Activated CD8-positive, alpha-beta memory T cell treated with anti-CD3 and anti-CD28 coated beads, Interleukin-2, amount 50 U/mL, for 24 hours (primary cell): Measurements from ENCODE around the gene NPIPA1.
"Not testable (repeated sequence)": the region's sequence is repeated elsewhere in the genome, so short reads cannot be mapped to it uniquely, and the experiment has no call there.

Source experiments
- DNase-seq: peaks from one replicate; pipeline ENCODE4 v3.0.0-alpha.2; 2020; ENCODE audit errors: extremely low read depth

Gene NPIPA1

GRCh38 chr16:14976971-14977736, 39.9 kb downstream of the NPIPA1 start:
- DNase-seq = not testable (repeated sequence)

DNA sequence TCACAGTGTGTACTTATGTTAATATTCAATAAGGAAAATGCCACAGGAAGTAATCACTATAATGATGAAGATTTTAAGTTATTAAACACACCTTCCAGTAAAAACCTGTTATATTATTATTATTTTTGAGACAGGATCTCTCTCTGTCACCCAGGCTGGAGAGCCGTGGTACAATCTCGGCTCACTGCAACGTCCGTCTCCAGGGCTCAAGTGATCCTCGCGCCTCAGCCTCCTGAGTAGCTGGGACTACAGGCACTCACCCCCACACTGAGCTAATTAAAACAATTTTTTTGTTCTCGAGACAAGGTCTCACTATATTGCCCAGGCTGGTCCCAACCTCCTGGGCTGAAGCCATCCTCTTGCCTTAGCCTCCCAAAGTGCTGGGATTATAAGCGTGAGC, 41.0 kb downstream of the NPIPA1 start:
- DNase-seq = not testable (repeated sequence)

DNA sequence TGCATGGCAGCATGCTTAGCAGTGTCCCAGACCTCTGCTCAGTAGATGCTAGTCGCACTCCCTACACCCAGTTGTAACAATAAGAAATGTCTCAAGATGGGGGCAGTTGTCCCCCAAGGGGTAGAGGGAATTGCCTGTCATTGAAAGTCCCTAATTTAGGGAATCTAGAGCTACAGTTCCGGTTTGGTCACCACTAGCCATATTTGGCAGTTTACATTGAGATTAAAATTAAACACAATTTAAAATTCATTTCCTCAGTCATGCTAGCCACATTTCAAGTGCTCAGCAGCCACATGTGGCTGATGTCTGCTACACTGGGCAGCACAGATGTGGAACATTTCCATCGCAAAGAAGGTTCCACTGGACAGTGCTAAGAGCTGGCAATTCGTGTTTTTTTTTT, 41.7 kb downstream of the NPIPA1 start:
- DNase-seq = not testable (repeated sequence)

- not testable (repeated sequence) for DNase-seq
These were observed 44.0 kb downstream of the NPIPA1 start for GRCh38 chr16:14981234-14981633.

DNA sequence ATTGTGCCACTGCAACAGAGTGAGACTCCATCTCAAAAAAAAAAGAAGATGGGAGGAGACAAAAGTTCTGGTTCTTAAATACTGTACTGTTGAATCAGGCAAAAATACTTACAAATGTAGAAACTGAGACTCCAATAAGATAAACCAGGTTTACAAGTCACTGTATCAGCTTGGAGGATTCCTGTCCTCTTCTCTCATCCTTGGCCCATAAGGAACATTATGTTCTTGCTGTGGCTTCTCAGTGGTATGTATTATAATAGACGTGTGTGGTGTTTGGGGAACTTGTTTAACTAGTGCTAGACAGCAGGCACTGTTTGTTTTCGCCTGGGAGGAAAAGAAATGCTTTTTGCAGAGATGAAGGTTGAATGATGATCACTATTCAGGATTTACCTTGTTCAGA, 45.3 kb downstream of the NPIPA1 start:
- not testable (repeated sequence) for DNase-seq

GRCh38 chr16:14988092-14988491, 50.8 kb downstream of the NPIPA1 start:
- not testable (repeated sequence) for DNase-seq

DNA sequence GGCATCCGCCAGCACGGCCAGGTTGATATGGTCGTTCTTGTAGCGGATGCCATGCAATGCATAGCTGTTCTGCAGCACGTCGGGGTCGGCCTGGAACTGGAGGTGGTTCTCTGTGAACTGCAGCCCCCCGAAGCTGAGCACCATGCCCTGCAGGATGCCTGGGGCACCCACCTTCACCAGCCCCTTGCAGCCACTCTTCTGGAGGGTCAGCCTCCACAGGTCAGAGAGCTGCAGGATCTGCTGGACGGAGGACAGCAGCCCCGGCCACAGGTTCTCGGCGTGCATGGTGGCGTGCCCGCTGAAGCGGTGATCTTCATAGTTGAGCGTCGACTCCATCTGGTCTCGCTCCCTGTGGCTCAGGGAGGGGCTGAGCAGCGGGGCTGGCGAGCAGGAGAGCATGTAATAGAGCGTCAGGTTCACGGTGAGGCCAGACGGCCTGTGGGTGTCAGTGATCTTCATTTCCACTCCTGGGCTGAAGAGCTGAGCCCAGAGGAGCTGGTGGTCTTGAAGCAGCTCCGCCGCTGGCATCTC, 51.5 kb downstream of the NPIPA1 start:
- not testable (repeated sequence) for DNase-seq

DNA sequence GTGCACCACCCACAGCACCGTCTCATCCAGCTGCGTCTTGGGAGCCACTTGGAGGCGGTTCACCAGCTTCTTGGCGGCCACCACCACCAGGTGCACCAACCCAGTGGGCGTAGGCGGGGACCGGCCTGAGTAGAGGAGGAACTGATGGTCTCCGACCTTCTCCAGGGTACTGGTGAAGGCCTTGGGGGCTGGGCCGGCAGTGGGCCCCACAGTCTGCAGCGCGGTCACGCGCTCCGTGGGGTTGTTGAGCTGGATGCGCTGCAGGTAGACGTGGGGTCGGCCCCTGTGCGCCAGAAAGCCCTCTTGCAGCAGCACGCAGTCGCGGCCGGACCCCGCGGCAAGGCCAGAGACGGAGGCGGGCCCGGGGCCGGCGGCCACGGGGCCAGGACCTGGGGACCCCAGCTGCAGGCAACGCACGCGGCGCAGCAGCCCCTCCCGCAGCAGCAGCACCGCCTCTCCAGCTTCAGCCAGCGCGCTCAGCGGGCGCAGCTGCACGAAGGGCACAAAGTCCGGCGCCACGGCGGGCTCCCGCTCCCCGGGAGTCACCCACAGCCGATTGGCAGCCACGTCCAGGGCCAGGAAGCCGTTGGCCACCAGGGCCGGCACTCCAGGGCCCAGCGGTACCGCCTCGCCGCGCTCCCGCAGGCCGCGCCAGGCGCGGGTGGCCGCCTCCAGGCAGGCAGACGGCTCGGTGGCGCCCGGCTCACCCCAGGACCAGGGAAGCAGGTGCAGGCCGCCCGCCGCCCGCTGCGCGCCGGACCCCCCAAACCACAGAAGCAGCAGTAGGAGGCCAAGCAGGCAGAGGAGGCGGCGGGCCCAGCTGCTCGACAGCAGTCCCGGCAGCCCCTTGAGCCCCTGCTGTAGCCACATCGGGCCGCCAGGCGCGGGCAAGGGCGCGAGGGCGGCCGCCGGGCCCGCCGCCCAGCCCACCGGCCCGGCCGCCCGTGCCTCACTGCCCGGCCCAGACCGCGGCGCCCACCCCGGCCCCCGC, 52.3 kb downstream of the NPIPA1 start:
- not testable (repeated sequence) for DNase-seq

DNA sequence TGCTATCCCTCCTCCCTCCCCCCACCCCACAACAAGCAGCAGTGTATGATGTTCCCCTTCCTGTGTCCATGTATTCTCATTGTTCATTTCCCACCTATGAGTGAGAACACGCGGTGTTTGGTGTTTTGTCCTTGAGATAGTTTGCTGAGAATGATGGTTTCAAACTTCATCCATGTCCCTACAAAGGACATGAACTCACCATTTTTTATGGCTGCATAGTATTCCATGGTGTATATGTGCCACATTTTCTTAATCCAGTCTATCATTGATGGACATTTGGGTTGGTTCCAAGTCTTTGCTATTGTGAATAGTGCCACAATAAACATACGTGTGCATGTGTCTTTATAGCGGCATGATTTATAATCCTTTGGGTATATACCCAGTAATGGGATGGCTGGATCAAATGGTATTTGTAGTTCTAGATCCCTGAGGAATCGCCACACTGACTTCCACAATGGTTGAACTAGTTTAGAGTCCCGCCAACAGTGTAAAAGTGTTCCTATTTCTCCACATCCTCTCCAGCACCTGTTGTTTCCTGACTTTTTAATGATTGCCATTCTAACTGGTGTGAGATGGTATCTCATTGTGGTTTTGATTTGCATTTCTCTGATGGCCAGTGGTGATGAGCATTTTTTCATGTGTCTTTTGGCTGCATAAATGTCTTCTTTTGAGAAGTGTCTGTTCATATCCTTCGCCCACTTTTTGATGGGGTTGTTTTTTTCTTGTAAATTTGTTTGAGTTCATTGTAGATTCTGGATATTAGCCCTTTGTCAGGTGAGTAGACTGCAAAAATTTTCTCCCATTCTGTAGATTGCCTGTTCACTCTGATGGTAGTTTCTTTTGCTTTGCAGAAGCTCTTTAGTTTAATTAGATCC, 56.3 kb downstream of the NPIPA1 start:
- DNase-seq = not testable (repeated sequence)

- DNase-seq = not testable (repeated sequence)
These were observed 59.5 kb downstream of the NPIPA1 start for GRCh38 chr16:14996702-14997101.

DNA sequence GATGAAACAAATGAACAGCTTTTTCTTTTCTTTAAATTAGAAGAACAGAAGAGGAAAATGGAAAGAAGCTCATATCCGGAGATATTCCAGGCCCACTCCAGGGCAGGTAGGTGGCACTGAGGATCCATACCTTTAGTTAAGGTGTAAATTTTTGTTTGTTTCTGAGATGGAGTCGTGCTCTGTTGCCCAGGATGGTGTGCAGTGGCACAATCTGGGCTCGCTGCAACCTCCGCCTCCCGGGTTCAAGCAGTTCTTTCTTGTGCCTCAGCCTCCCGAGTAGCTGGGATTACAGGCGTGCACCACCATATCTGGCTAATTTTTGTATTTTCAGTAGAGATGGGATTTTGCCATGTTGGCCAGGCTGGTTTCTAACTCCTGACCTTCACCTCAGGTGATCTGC, 61.1 kb downstream of the NPIPA1 start:
- DNase-seq = not testable (repeated sequence)

DNA sequence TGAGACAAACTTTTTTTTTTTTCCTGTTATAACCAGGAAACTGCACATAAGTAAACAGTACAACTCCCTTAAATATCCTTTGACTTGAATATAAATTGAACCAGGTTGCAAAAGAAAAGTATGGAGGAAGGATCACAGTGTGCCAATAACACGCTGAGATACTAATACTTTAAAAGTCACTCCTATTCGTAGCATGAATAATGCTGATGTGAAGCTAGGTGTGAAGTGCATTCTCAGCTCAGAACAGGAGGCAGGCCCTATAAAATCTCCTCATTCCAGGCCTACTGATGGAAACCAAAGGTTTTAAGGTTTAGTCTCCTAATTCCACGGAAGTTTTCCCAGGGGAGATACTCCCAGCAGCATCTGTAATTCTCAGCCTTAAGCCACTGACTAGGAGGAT, 62.6 kb downstream of the NPIPA1 start:
- not testable (repeated sequence) for DNase-seq
